GM12878 (cell line): ENCODE measurements around the gene LSM12. TPM values are rescaled to one million over a fixed set of nuclear protein-coding genes. Genes with fewer than 3 reads are reported as not detected.
A peak's percentile ranks its signal among the peaks of the same experiment; 100 is the strongest.

Experiments
- ATAC-seq: fragments of 200-7000 bp; cut with Tn5 transposase; 3 replicates; pipeline ENCODE4 v1.9.1; 2020; ENCODE audit warnings: mild to moderate bottlenecking, moderate library complexity
- BruUV-seq: library from RNA; stranded (reverse); fragments of 400-500 nt; replicated peaks from 2 replicates; lab custom pipeline; 2021; lab: Mats Ljungman, UMichigan
- CTCF ChIA-PET: fragments of 300-600 bp; sonication (Branson Sonifier 250); formaldehyde crosslinking; extraction: SDS; loops from one replicate; lab custom pipeline; 2021; ENCODE audit warnings: inconsistent platforms; lab: Yijun Ruan, JAX
- POLR2A ChIA-PET: fragments of 350-600 bp; formaldehyde crosslinking; extraction: SDS; loops from one replicate; lab custom pipeline; 2021; ENCODE audit warnings: inconsistent platforms; lab: Charles Lee
- RAD21 ChIA-PET: fragments of 300-600 bp; sonication (Branson Sonifier 250); formaldehyde crosslinking; loops from one replicate; lab custom pipeline; 2023; ENCODE audit warnings: antibody characterized with exemption; ENCODE audit not compliant: unreplicated experiment; lab: Charles Lee
- SMC1A ChIA-PET: fragments of 300-600 bp; sonication (Branson Sonifier 250); formaldehyde crosslinking; loops from one replicate; lab custom pipeline; 2023; ENCODE audit not compliant: unreplicated experiment, uncharacterized antibody; lab: Charles Lee
- DNase-seq: peaks from one replicate; pipeline ENCODE4 v3.0.0-alpha.2; 2011; ENCODE audit warnings: low read depth, low spot score
- FAIRE-seq: peaks from 3 replicates; lab custom pipeline; 2011; peaks lifted over from hg19 to GRCh38; lab: Jason Lieb, UNC
- H2AFZ ChIP-seq: 2 replicates; pipeline ENCODE4 v1.6.0; 2011; ENCODE audit warnings: low read depth, low read length, control low read depth; ENCODE audit not compliant: control insufficient read depth
- H3K27ac ChIP-seq: 2 replicates; pipeline ENCODE4 v1.5.1; 2011; ENCODE audit warnings: control low read depth; ENCODE audit not compliant: control insufficient read depth, insufficient read depth
- H3K27me3 ChIP-seq, 2 experiments: replicated peaks in 1 of 2; 2 replicates each; pipeline versions ENCODE4 v1.6.0 to v1.6.1; 2011; ENCODE audit warnings: low read length in 1 of 2; ENCODE audit not compliant: control insufficient read depth in 2 of 2, insufficient read depth in 2 of 2
- H3K36me3 ChIP-seq, 2 experiments: 2 replicates each; pipeline ENCODE4 v1.5.1; 2011; ENCODE audit warnings: low read length in 1 of 2; ENCODE audit not compliant: control insufficient read depth in 2 of 2, insufficient read depth in 2 of 2
- H3K4me1 ChIP-seq: 2 replicates; pipeline ENCODE4 v1.6.1; 2011; ENCODE audit warnings: mild to moderate bottlenecking, low read length, moderate library complexity, mixed read lengths; ENCODE audit not compliant: control insufficient read depth, insufficient read depth
- H3K4me2 ChIP-seq: 2 replicates; pipeline ENCODE4 v1.6.0; 2011; ENCODE audit warnings: control low read depth; ENCODE audit not compliant: control insufficient read depth, insufficient read depth
- H3K4me3 ChIP-seq: fragments of 200-600 bp; sonication (generic); 2 replicates; pipeline ENCODE4 v1.5.1; 2016
- H3K79me2 ChIP-seq: 2 replicates; pipeline ENCODE4 v1.6.0; 2011; ENCODE audit warnings: low read length; ENCODE audit not compliant: control insufficient read depth, insufficient read depth
- H3K9ac ChIP-seq: 2 replicates; pipeline ENCODE4 v1.8.0; 2011; ENCODE audit warnings: low read length, control low read depth, mixed read lengths; ENCODE audit not compliant: control insufficient read depth, insufficient read depth
- H3K9me3 ChIP-seq: replicated peaks from 3 replicates; pipeline ENCODE4 v1.5.1; 2011; ENCODE audit warnings: mild to moderate bottlenecking, low read length; ENCODE audit not compliant: control insufficient read depth, insufficient read depth
- H4K20me1 ChIP-seq: 2 replicates; pipeline ENCODE4 v1.6.0; 2011; ENCODE audit not compliant: control insufficient read depth, insufficient read depth
- CBFB ChIP-seq: IDR thresholded peaks from 2 replicates; pipeline ENCODE4 v1.6.1; 2016; ENCODE audit warnings: antibody characterized with exemption, low read depth
- CHD4 ChIP-seq: fragments of 200-600 bp; sonication (generic); IDR thresholded peaks from 2 replicates; pipeline ENCODE4 v1.6.1; 2016; ENCODE audit warnings: mild to moderate bottlenecking
- HDGF ChIP-seq: fragments of 450-650 bp; IDR thresholded peaks from 2 replicates; pipeline ENCODE4 v1.6.1; 2016; ENCODE audit warnings: antibody characterized with exemption
- MYB ChIP-seq: fragments of 150-350 bp; IDR thresholded peaks from 2 replicates; pipeline ENCODE4 v1.6.1; 2014; ENCODE audit warnings: mild to moderate bottlenecking, low read depth, low read length, borderline replicate concordance
- NRF1 ChIP-seq: conservative IDR thresholded peaks from 2 replicates; pipeline ENCODE4 v1.6.1; 2011; ENCODE audit warnings: mild to moderate bottlenecking, low read depth, low read length, improper control_type of control experiment
- PML ChIP-seq: IDR thresholded peaks from 2 replicates; pipeline ENCODE4 v1.6.1; 2012; ENCODE audit warnings: low read length, inconsistent platforms
- RCOR1 ChIP-seq: conservative IDR thresholded peaks from 2 replicates; pipeline ENCODE4 v1.6.1; 2012; ENCODE audit warnings: low read depth, low read length, improper control_type of control experiment
- RUNX3 ChIP-seq: IDR thresholded peaks from 2 replicates; pipeline ENCODE4 v1.6.1; 2012; ENCODE audit warnings: low read length, inconsistent platforms
- SIX5 ChIP-seq: IDR thresholded peaks from 2 replicates; pipeline ENCODE4 v1.6.1; 2011; ENCODE audit warnings: mild to moderate bottlenecking, low read depth, low read length, moderate library complexity; ENCODE audit not compliant: severe bottlenecking
- SMAD5 ChIP-seq: IDR thresholded peaks from 2 replicates; pipeline ENCODE4 v1.6.1; 2016; ENCODE audit warnings: antibody characterized with exemption, low read depth
- SRF ChIP-seq, 2 experiments: IDR thresholded peaks; 2 replicates each; pipeline ENCODE4 v1.6.1; 2011; ENCODE audit warnings: low read depth in 2 of 2, low read length in 2 of 2, mild to moderate bottlenecking in 1 of 2, moderate library complexity in 1 of 2
- TCF7 ChIP-seq: IDR thresholded peaks from 2 replicates; pipeline ENCODE4 v1.6.1; 2014; ENCODE audit warnings: antibody characterized with exemption, borderline replicate concordance
- ZBTB33 ChIP-seq: fragments of 450-650 bp; IDR thresholded peaks from 2 replicates; pipeline ENCODE4 v1.6.1; 2017; ENCODE audit warnings: mild to moderate bottlenecking
- WGBS: methylation state at CpG from one replicate; pipeline ENCODE4 v1.1.6; 2016; ENCODE audit warnings: low lambda C conversion rate; ENCODE audit not compliant: insufficient replicate concordance, insufficient coverage; ENCODE audit errors: missing lambda C conversion rate; 5-methylcytosine and 5-hydroxymethylcytosine counted together
- in situ Hi-C: fragments of 300-500 bp; cut with MboI; formaldehyde crosslinking; loops from 9 replicates; pipeline ENCODE4 v1.14.3; 2018; ENCODE audit warnings: mixed read lengths
- intact Hi-C: fragments of 100-400 bp; cut with micrococcal nuclease; formaldehyde crosslinking; loops from one replicate; pipeline ENCODE4 v1.14.2; 2022; ENCODE audit not compliant: unreplicated experiment
- polyA plus RNA-seq, 11 experiments: library from polyadenylated mRNA; depleted of rRNA in 4 of 11; unstranded in 6 of 11; stranded (reverse) in 5 of 11; fragments of >200 nt; fragmentation: Nextera tagmentation in 4 of 11; fragmentation: Illumina TruSeq in 1 of 11; extraction: Ambion mirVana in 4 of 11; extraction: Trizol in 1 of 11; gene quantifications; 1 replicate in 1 of 11; 2 replicates in 10 of 11; pipeline versions ENCODE4 v1.2.1 to v1.2.3, GENCODE V29; 2011 to 2016; ENCODE audit warnings: inconsistent platforms in 2 of 11, missing spikeins in 2 of 11, low read depth in 1 of 11
- total RNA-seq, 4 experiments: library from RNA; depleted of rRNA in 3 of 4; stranded (reverse); fragments of >200 nt in 3 of 4; fragmentation: Illumina TruSeq in 1 of 4; extraction: Trizol in 1 of 4; gene quantifications; 2 replicates each; pipeline versions ENCODE4 v1.2.1 to v1.2.3, GENCODE V29; 2013 to 2021
- TF ChIP-seq, protein P1 (sequence below): IDR thresholded peaks from 2 replicates; pipeline ENCODE4 v1.6.1; 2012; ENCODE audit warnings: low read length, inconsistent platforms

Gene LSM12
- total and polyA plus RNA-seq, 10 of the 15 experiments (the other 5 are each of a cell fraction or from before 2014, with no cell fraction given): 51.1 to 206 (median 70.8) TPM

- no peaks in the 10 kb centered on the region for H3K9me3 ChIP-seq
- H3K79me2 ChIP-seq: peaks cover 43% of the 10 kb centered on the region
- CTCF ChIA-PET: interaction anchor here (0.6 to 5.1 kb wide), 8 partner anchors 10 to 168 kb away, joined by 3 to 40 read pairs (median 3); partner anchors contain the start of gene HDAC5
- in situ Hi-C loops (loop anchor here (25.0 kb wide), 1 partner anchor 900 kb away; the partner anchor contains the start of gene TMEM106A), intact Hi-C loops (loop anchor here (5.0 kb wide), 1 partner anchor 40 kb away; the partner anchor contains the start of gene G6PC3)
- RAD21 ChIA-PET: interaction anchor here (0.8 to 2.3 kb wide), 4 partner anchors 10 to 169 kb away, joined by 3 to 16 read pairs (median 4); partner anchors contain the start of gene HDAC5
- ATAC-seq (no peak), FAIRE-seq (no peak), DNase-seq (no peak)
- peaks cover 18% of the 10 kb centered on the region for H3K4me1 ChIP-seq
- SMC1A ChIA-PET: interaction anchor here (1.0 to 2.9 kb wide), 3 partner anchors 10 to 15 kb away, joined by 4 to 7 read pairs (median 5); partner anchors contain the start of gene HDAC5
- TF ChIP-seq, protein P1, sequence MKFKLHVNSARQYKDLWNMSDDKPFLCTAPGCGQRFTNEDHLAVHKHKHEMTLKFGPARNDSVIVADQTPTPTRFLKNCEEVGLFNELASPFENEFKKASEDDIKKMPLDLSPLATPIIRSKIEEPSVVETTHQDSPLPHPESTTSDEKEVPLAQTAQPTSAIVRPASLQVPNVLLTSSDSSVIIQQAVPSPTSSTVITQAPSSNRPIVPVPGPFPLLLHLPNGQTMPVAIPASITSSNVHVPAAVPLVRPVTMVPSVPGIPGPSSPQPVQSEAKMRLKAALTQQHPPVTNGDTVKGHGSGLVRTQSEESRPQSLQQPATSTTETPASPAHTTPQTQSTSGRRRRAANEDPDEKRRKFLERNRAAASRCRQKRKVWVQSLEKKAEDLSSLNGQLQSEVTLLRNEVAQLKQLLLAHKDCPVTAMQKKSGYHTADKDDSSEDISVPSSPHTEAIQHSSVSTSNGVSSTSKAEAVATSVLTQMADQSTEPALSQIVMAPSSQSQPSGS: no peak
- TF ChIP-seq CBFB (no peak), MYB (no peak), HDGF (no peak), ZBTB33 (no peak), SMAD5 (no peak), NRF1 (no peak), TCF7 (no peak), CHD4 (no peak), RUNX3 (no peak), SRF (IDR thresholded peaks at IDR 0.05; ENCODE audit: low read depth in 2 of 2, low read length in 2 of 2) (no peak), PML (no peak), RCOR1 (no peak), SIX5 (no peak)
- H3K4me2 ChIP-seq: peak overlapping the region; percentile 98; the same call in 1 of the 2 replicates
- peaks cover 0 to 1% of the 10 kb centered on the region in 2 experiments; a peak in 2 of 4 replicates for H3K36me3 ChIP-seq
- H3K4me3 ChIP-seq: peak overlapping the region; percentile 84; the same call in 1 of the 2 replicates
- H3K9ac ChIP-seq: no peak overlapping the region
- WGBS: 85% methylated on average over 4 of the region's 4 CpGs
- H2AFZ ChIP-seq: no peak overlapping the region
- H3K27me3 ChIP-seq: no peaks in the 10 kb centered on the region
- POLR2A ChIA-PET: interaction anchor here (0.6 to 4.0 kb wide), 4 partner anchors 10 to 42 kb away, joined by 3 to 34 read pairs (median 14); partner anchors contain the start of genes G6PC3 and HDAC5
- H3K27ac ChIP-seq: no peak overlapping the region
- H4K20me1 ChIP-seq: no peaks in the 10 kb centered on the region
- no TSS peak for BruUV-seq
Observed at GRCh38 chr17:44112284-44113280, 46.1 kb upstream of the LSM12 start.
